ENCODE measurements around the gene MFSD12.
"Not testable (repeated sequence)": the region's sequence is repeated elsewhere in the genome, so short reads cannot be mapped to it uniquely, and the experiment has no call there.

Gene MFSD12

GRCh38 chr19:3536429-3537100 lies 20.8 kb downstream of the MFSD12 start:
- no peak for DNase-seq (ENCODE audit: low spot score)

- DNase-seq (ENCODE audit: low spot score): no peak
Measured at GRCh38 chr19:3535981-3536380, 21.4 kb downstream of the MFSD12 start.

- DNase-seq (ENCODE audit: low spot score): no peak
Measured at GRCh38 chr19:3535563-3535965, 21.8 kb downstream of the MFSD12 start.

GRCh38 chr19:3535235-3535535 lies 22.2 kb downstream of the MFSD12 start:
- DNase-seq (ENCODE audit: low spot score): no peak

GRCh38 chr19:3534375-3535234 lies 22.8 kb downstream of the MFSD12 start:
- no peak for DNase-seq (ENCODE audit: low spot score)

- DNase-seq (ENCODE audit: low spot score): no peak
Measured at GRCh38 chr19:3533563-3534216, 23.7 kb downstream of the MFSD12 start.

- no peak for DNase-seq (ENCODE audit: low spot score)
Measured at GRCh38 chr19:3533033-3533432, 24.4 kb downstream of the MFSD12 start.

- no peak for DNase-seq (ENCODE audit: low spot score)
Measured at GRCh38 chr19:3532154-3532786, 25.1 kb downstream of the MFSD12 start.

- DNase-seq (ENCODE audit: low spot score): no peak
Measured at GRCh38 chr19:3531716-3532115, 25.7 kb downstream of the MFSD12 start.

- DNase-seq (ENCODE audit: low spot score): no peak
Measured at GRCh38 chr19:3530389-3530788, 27.0 kb downstream of the MFSD12 start.

- not testable (repeated sequence) for DNase-seq (ENCODE audit: low spot score)
Measured at GRCh38 chr19:3529299-3529698, 28.1 kb downstream of the MFSD12 start.

- no peak for DNase-seq (ENCODE audit: low spot score)
Measured at GRCh38 chr19:3528539-3529211, 28.7 kb downstream of the MFSD12 start.

- no peak for DNase-seq (ENCODE audit: low spot score)
Measured at GRCh38 chr19:3528080-3528479, 29.3 kb downstream of the MFSD12 start.

GRCh38 chr19:3527238-3527910 lies 30.0 kb downstream of the MFSD12 start:
- DNase-seq (ENCODE audit: low spot score): no peak

- DNase-seq (ENCODE audit: low spot score): no peak
Measured at GRCh38 chr19:3526507-3527237, 30.7 kb downstream of the MFSD12 start.

GRCh38 chr19:3524904-3525451 lies 32.4 kb downstream of the MFSD12 start:
- no peak for DNase-seq (ENCODE audit: low spot score)

- no peak for DNase-seq (ENCODE audit: low spot score)
Measured at GRCh38 chr19:3524078-3524842, 33.1 kb downstream of the MFSD12 start.

GRCh38 chr19:3523361-3524077 lies 33.9 kb downstream of the MFSD12 start:
- no peak for DNase-seq (ENCODE audit: low spot score)

Data from AG08396 (cell line).